HG03097 (cell line): Measurements from ENCODE around the gene CFAP69.
"Not testable (repeated sequence)": the region's sequence is repeated elsewhere in the genome, so short reads cannot be mapped to it uniquely, and the experiment has no call there.

Experiments used
- ATAC-seq: cut with Tn5 transposase; IDR thresholded peaks from one replicate; pipeline ENCODE4 v1.9.1; 2021; ENCODE audit not compliant: unreplicated experiment, low FRiP score

The CFAP69 gene

DNA sequence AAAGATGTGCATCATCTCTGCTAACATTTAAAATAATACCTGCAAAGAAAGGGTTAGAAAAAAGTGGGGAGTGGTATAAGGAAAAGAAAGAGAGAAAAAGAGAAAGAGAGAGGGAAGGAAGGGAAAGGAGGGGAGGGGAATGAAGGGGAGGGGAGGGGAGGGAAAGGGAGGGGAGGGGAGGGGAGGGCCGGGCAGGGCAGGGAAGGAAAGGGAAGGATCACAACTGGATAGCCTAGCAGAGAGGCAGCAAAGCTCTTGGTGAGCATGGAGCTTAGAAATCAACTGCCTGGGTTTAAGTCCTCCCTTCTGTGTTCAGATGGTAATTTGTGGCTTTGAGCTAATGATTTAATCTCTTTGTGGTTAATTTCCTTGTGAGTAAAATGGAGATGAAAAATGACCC is 81.5 kb downstream of the CFAP69 start:
- no peak for ATAC-seq

DNA sequence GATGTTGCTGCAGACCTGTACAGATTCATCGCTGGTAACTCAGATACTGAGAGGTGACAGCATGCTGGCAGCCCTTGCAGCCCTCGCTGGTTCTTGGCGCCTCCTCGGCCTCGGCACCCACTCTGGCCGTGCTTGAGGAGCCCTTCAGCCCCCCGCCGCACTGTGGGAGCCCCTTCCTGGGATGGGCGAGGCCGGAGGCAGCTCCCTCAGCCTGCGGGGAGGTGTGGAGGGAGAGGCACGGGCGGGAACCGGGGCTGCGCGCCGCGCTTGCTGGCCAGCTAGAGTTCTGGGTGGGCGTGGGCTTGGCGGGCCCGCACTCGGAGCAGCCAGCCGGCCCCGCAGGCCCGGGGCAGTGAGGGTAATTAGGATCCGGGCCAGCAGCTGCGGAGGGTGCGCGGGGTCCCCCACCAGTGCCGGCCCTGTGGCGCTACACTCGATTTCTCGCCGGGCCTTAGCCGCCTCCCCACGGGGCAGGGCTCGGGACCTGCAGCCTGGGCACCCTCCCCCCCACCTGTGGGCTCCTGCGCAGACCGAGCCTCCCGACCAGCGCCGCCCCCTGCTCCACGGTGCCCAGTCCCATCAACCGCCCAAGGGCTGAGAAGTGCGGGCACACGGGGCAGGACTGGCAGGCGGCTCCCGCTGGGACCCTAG is 89.3 kb downstream of the CFAP69 start:
- ATAC-seq, result no peak

DNA sequence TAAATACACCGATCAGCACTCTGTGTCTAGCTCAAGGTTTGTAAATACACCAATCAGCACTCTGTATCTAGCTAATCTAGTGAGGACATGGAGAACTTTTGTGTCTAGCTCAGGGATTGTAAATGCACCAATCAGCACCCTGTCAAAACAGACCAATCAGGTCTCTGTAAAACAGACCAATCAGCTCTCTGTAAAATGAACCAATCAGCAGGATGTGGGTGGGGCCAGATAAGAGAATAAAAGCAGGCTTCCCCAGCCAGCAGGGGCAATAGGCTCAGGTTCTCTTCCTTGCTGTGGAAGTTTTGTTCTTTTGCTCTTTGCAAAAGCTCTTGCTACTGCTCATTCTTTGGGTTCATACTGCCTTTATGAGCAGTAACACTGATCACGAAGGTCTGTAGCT is 90.0 kb downstream of the CFAP69 start:
- ATAC-seq, result not testable (repeated sequence)

DNA sequence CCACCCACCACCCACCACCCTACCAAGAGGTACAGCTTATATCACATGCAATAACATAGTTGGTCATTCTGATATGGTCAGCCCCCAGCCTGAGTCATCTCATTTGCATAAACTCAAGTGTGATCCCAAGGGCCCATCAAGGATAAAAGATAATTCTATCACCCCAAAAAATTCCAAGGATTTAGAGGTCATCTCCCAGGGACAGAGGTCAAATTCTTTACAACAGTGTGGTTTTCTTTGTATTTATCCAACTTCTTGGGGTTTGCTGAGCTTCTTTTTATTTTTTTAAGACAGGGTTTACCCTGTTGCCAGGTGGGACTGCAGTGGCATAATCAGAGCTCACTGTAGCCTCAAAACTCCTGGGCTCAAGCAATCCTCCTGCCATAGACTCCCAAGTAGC is 92.1 kb downstream of the CFAP69 start:
- no peak for ATAC-seq

DNA sequence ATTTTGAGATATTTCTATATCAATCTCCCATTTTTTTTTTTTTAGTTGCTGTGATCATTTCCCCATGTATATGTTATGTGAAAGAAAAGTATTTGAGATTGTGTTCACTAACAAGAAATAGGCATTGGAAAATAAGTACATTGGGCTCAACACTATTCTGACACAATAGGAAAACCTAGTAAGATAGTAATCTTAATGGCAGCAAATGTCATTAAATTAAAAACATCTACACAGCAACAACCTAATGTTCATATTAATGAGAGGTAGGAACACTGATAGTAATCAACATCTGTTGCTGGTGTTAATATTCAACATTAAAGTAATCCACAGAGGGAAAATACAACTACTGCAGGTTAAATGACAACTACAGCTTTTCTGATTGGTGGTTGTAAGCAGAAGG is 100.0 kb downstream of the CFAP69 start:
- ATAC-seq, result no peak

DNA sequence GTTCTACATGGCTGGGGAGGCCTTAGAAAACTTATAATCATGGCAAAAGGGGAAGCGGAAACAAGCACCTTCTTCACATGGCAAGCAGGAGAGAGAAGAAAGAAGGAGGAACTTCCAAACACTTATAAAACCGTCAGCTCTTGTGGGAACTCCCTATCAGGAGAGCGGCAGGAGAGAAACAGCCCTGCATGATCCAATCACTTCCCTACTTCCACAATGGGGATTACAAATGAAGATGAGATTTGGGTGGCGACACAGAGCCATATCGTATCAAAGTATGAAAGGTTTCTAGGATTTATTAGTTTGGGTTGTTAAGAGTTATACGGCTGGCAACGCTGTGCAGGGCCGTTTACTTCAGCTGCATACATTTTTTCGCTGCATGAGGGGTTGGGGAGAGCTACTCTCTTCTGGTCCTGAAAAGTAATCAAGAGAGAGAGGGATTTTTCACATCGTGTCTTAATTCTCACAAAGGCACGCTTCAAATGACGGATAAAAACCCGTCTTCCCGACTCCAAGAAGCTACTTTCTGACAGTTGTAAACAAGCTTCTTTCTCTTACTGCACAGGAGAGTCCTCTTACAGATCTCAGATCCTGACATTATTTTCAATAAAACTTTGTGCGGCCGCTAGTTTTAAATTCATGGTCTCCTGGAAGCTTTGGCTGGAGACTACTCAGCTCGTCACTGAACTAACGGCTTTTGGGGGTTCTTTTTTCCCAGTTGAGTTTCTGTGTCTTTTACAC is 100.8 kb downstream of the CFAP69 start:
- ATAC-seq, result peak; percentile 8

DNA sequence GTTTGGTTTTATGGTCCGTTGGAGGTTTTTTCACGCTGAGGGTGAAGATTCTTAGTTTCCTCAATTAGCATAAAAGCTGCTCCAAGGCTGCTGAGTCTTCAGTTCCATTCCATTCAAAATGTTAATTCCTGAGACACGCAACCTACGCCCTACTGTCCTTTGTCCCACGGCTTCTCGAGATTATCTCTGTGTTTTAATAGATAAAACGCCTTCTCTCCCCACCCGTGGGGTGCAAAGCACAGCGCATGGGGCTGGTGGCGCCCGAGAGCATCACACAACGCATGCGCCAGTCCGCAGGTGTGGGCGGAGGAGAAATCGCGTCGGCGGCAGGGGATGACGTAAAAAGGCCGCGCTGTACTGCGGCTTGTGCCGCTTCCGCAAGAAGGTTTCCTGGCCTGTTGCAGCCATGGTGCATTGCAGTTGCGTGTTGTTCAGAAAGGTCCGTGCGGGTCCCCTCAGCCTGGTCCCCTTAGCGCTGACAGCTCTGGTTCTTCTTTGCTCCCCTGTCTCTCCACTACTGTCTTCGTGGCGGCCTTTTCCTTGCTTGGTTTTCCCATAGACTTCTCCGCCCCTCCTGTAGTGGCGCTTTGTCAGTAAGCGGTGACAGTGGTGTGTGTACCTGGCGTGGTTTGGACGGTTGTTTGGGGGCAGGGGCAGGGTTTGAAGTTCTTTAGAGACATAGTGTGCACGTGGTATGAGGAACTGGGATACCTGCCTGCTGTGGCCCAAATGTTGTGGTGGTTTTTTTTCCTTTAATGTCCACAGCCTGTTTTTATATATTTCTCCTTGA is 101.6 kb downstream of the CFAP69 start, which contains the start of gene GTPBP10:
GTPBP10 (plus strand) TSS at position 381 of the 790 bp plus-strand sequence; CDS start at position 407, 26 bp downstream.
- ATAC-seq, result peak; percentile 99

- no peak for ATAC-seq
Measured at GRCh38 chr7:90347759-90348158, 102.8 kb downstream of the CFAP69 start.

DNA sequence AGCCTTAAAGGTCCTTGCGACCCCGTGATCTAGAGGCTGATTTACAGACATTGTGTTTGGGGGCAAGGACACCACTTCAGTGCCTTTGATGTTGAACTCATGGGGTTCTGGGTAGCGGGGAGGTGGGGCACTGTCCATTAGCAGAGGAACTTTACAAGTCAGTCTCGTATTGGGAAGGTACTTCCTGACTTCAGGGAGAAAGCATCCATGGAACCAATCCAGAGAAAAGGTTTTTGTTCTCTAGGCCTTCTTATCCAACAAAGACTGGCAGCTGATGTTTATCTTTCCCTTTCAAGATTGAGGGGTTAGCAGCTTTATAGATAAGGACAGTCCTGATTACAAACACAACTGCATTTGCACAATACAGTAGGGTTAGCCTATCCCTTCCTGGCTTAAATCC is 104.3 kb downstream of the CFAP69 start:
- no peak for ATAC-seq

DNA sequence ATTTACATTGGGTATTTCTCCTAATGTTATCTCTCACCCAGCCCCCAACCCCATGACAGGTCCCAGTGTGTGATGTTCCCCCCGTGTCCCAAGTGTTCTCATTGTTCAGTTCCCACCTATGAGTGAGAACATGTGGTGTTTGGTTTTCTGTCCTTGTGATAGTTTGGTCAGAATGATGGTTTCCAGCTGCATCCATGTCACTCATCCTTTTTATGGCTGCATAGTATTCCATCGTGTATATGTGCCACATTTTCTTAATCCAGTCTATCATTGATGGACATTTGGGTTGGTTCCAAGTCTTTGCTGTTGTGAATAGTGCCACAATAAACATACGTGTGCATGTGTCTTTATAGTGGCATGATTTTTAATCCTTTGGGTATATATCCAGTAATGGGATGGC is 105.1 kb downstream of the CFAP69 start:
- ATAC-seq, result not testable (repeated sequence)

DNA sequence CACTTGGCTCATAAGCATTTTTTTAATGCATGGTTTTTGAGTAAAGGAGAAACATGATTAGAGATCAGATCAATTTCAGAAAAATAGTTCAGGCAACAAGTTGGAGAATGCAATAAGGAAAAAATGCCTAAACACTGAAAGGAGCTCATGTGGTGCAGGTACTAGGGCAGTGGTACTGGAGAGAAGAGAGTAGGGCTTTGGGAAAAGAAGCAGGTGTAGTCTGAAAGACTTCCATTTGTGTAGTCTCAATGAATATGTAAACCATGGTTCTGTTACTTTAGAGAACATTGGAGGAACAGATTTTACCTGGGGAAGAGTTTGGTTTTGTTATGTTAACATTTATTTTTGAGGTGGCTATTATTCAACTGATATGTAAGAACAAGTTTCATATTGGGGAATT is 107.0 kb downstream of the CFAP69 start:
- ATAC-seq, result no peak
